ENCODE data around the gene SFTA2.

GRCh38 chr6:30930506-30930905 lies 1.5 kb downstream of the SFTA2 start:
- TF ChIP-seq CTCF (IDR thresholded peaks at IDR 0.05) (no peak), POLR2A (IDR thresholded peaks at IDR 0.05) (no peak)
